ENCODE data around the gene IL17RD. TPM values are rescaled to one million over a fixed set of nuclear protein-coding genes. Genes with fewer than 3 reads are reported as not detected.

Gene IL17RD
- total and polyA plus RNA-seq, 2 donors from 2014 or later = 4.4 to 18.9 TPM

DNA sequence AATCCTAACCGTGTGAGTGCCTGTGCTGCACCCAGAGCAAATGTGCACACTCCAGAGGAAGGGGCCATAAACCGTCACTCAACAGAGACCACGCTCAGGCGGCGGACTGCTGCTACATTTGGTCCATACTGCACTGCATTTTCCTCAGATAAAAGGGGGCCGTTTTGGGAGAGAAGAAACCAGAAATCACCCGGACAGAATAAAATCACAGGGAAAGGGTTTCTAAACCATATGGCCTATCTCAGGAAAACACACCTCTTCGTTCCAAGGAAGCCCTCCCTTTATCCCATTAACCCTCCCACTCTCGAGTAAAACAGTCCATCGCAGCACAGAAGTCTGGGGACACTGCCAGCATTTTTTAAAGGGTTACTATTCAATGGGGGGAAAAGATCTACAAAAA, 7.6 kb downstream of the IL17RD start:
- intact Hi-C loops (cut with DNase I) = no loop called here
- H3K27me3 ChIP-seq (ENCODE audit: control insufficient read depth, insufficient read depth, low read length) = no peaks in the 10 kb centered on the region
- peak overlapping the region in 1 of 3 donors; percentile 13 for H3K4me3 ChIP-seq (ENCODE audit: low read length in 3 of 3)
- H3K36me3 ChIP-seq (ENCODE audit: control insufficient read depth in 2 of 3, insufficient read depth in 3 of 3, low read length in 3 of 3) = no peaks in the 10 kb centered on the region
- peak overlapping the region in 1 of 3 donors; percentile 28 for H3K9ac ChIP-seq (ENCODE audit: low read length in 3 of 3)
- peaks cover 25 to 54% (median 25%) of the 10 kb centered on the region in 3 donors for H3K4me1 ChIP-seq (ENCODE audit: control insufficient read depth in 2 of 3, insufficient read depth in 2 of 3, low read depth in 1 of 3, low read length in 3 of 3)
- peak in 3 of 5 donors; percentile 56 to 90 (median 81) for DNase-seq
- no peak for TF ChIP-seq CTCF (IDR thresholded peaks at IDR 0.05; ENCODE audit: borderline replicate concordance, extremely low read depth, insufficient read depth)
- FAIRE-seq = no peak
- no peaks in the 10 kb centered on the region for H3K9me3 ChIP-seq (ENCODE audit: control insufficient read depth in 2 of 3, insufficient read depth in 1 of 3, low read length in 3 of 3)
- no peak overlapping the region for H3K27ac ChIP-seq (ENCODE audit: low read depth in 2 of 2, low read length in 2 of 2)

GRCh38 chr3:57155310-57155643, 9.9 kb downstream of the IL17RD start:
- Histone ChIP-seq H3K9me3 (ENCODE audit: control insufficient read depth in 2 of 3, insufficient read depth in 1 of 3, low read length in 3 of 3) (no peaks in the 10 kb centered on the region), H3K4me3 (ENCODE audit: low read length in 3 of 3) (no peak overlapping the region), H3K27ac (ENCODE audit: low read depth in 2 of 2, low read length in 2 of 2) (no peak overlapping the region), H3K27me3 (ENCODE audit: control insufficient read depth, insufficient read depth, low read length) (no peaks in the 10 kb centered on the region), H3K4me1 (ENCODE audit: control insufficient read depth in 2 of 3, insufficient read depth in 2 of 3, low read depth in 1 of 3, low read length in 3 of 3) (peaks cover 14 to 52% (median 24%) of the 10 kb centered on the region in 3 donors), H3K36me3 (ENCODE audit: control insufficient read depth in 2 of 3, insufficient read depth in 3 of 3, low read length in 3 of 3) (no peaks in the 10 kb centered on the region), H3K9ac (ENCODE audit: low read length in 3 of 3) (no peak overlapping the region)
- FAIRE-seq (no peak), DNase-seq (no peak)
- no peak for TF ChIP-seq CTCF (IDR thresholded peaks at IDR 0.05; ENCODE audit: borderline replicate concordance, extremely low read depth, insufficient read depth)
- intact Hi-C loops (cut with DNase I) = no loop called here

DNA sequence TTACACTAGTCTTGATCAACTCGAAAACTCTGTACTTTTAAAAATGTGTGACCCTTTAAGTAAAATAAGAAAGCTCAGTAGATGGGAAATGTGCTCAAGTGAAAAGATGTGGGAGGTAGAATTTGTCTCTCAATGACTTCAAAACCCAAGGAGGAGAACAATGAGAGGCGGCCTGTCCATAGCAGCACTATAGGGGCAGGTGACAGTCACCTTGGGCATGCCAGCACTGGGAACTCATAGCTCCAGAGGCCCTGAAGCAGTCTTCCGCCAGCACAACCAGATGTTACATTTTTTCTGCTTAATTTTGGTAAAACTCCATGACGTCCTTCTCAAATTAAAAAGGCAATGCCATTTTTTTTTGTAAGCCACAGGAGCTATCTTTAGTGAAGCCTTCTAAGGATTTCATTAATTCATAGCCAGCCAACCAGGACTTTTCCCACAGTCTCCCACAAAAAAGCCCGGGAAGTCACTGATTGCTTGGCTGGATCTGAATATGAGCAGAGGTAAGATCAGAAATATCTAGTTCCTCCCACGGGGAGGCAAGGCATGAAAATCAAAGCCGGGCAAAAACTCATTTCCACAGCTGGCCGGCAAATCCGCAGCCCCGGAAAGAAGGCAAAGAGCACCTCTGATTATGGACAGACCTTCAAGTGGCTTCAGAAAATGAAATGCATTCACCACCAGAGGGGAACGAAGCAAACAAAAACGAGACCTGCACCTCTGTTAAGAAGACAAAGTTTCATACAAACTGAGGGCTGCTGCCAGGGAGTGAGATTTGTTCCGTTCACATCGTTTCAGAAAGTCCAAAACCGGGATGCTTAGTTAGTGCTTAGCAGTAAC, 10.5 kb downstream of the IL17RD start:
- FAIRE-seq = no peak
- no peak for TF ChIP-seq CTCF (IDR thresholded peaks at IDR 0.05; ENCODE audit: borderline replicate concordance, extremely low read depth, insufficient read depth)

More for the DNA sequence above, 10.5 kb downstream of the IL17RD start:
- intact Hi-C loops (cut with DNase I) = no loop called here
- no peaks in the 10 kb centered on the region for H3K9me3 ChIP-seq (ENCODE audit: control insufficient read depth in 2 of 3, insufficient read depth in 1 of 3, low read length in 3 of 3)
- no peak overlapping the region for H3K27ac ChIP-seq (ENCODE audit: low read depth in 2 of 2, low read length in 2 of 2)
- H3K27me3 ChIP-seq (ENCODE audit: control insufficient read depth, insufficient read depth, low read length) = no peaks in the 10 kb centered on the region
- peaks cover 14 to 54% (median 22%) of the 10 kb centered on the region in 3 donors for H3K4me1 ChIP-seq (ENCODE audit: control insufficient read depth in 2 of 3, insufficient read depth in 2 of 3, low read depth in 1 of 3, low read length in 3 of 3)
- no peak overlapping the region for H3K9ac ChIP-seq (ENCODE audit: low read length in 3 of 3)
- DNase-seq = peak in 4 of 5 donors; percentile 43 to 77 (median 64)
- H3K36me3 ChIP-seq (ENCODE audit: control insufficient read depth in 2 of 3, insufficient read depth in 3 of 3, low read length in 3 of 3) = no peaks in the 10 kb centered on the region
- H3K4me3 ChIP-seq (ENCODE audit: low read length in 3 of 3) = no peak overlapping the region

All from kidney (tissue), 14 donors.